GM19467 (cell line): ENCODE results near the gene HOXD12.

Experiments
- ATAC-seq: cut with Tn5 transposase; IDR thresholded peaks from one replicate; pipeline ENCODE4 v1.9.1; 2021; ENCODE audit warnings: mild to moderate bottlenecking, moderate library complexity; ENCODE audit not compliant: unreplicated experiment

Gene HOXD12

GRCh38 chr2:176080540-176081375 is 18.8 kb upstream of the HOXD12 start:
- ATAC-seq: no peak

GRCh38 chr2:176081376-176081836 is 18.2 kb upstream of the HOXD12 start:
- ATAC-seq: no peak

DNA sequence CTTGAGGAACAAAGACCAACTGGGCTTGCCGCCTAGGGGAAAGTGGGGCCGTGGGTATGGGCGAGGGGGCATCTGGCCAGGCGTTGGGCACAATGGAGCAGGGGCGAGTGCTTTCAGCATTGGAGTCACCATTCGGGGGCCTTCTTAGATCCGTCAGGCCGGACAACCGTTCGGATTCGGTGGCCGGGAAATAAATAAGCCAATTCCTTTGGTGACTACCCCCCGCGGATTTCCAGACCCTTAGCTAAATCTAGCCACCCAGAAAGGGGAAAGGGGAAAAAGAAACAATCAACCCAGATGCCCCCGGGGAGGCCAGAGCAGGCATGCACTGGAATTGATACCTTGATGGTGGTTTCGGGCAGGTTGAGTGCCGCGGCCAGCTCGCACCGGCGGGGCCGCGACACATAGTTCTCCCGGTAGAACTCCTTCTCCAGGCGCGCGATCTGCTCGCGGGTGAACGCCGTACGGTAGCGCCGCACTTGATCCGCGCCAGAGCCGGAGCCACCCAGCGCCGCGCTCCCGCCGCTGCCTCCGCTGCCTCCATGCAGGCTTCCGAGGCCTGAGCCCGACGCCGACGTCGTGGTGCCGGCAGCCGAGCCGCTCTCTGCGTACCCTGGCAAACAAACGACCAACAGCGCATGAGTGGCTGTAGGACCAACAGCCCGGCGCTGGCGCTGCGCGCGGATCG is 17.6 kb upstream of the HOXD12 start:
- ATAC-seq: no peak

GRCh38 chr2:176082525-176082823 is 17.1 kb upstream of the HOXD12 start:
- ATAC-seq: no peak

- ATAC-seq: no peak
Observed at GRCh38 chr2:176082824-176083751, 16.5 kb upstream of the HOXD12 start.

- ATAC-seq: no peak
Observed at GRCh38 chr2:176083796-176084261, 15.8 kb upstream of the HOXD12 start, which contains the start of gene EVX2. EVX2 (minus strand) TSS chr2:176083962; CDS start chr2:176083776, 186 bp downstream.

DNA sequence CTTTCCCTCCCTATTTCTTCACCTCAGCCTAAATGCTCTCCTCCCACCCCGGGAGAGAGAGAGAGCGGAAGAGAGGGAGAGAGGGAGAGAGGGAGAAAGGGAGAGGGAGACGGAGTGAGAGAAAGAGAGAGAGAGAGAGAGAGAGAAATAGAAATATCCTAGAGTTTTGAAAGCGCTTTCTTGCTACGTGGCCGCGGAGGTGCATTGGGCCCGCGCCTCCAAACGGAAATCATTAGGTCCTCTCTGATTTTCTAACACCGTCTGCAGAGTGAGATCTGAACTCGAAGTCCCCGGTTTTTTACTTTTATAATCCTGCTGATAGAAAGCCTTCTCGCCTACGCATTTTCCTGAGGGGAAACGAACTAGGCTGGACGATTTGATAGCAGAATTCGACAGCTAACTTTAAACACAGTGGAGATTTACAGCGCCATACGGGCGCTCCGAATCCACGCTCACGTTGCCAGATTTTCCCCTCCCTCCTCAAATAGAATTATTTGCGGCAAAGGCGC is 14.9 kb upstream of the HOXD12 start:
- no peak for ATAC-seq

GRCh38 chr2:176085120-176085788 is 14.3 kb upstream of the HOXD12 start:
- ATAC-seq: no peak

DNA sequence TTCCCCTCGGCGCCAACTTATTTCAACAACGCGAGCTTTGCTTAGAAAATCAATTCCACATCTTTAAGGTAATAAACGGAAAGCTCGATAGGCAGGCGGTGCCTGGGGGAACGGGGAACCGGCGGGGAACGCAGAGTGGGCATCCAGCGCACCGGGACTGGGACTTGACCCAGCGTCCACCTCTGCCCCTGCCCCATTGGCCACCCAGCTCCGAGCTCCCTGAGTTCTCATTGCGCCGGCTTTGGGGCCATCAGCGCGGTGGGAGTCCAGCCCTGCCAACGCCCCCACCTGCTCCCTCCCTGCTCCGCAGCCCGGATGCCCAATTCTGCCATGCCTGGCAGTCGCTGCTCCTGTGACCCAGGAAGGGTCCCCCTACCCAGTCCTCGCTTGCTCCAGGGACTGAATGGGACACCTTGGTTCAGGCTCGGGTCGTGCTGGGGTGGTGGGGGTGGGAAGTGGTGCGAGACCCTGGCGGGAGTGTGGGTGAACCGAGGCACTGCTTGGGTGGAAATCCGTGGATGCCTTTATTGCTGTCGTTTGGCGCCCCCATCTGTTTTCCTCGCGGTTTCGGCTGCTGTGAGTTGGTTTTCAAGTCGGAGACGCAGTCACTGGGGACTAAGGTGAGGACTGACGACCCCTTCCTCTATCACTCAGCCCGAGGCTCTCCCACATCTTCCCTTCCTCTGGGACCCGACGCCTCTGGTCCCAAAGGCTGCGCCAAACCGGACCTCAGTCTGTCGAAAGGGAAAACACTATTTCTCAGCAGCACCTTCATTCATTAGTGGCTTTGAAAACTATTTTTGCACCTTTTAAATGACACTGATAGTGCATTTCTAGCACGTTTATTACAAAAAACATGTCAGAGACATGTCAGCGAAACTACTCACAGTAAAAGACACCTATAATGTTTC is 13.5 kb upstream of the HOXD12 start:
- no peak for ATAC-seq

- ATAC-seq: no peak
Observed at GRCh38 chr2:176087330-176088047, 12.1 kb upstream of the HOXD12 start.

DNA sequence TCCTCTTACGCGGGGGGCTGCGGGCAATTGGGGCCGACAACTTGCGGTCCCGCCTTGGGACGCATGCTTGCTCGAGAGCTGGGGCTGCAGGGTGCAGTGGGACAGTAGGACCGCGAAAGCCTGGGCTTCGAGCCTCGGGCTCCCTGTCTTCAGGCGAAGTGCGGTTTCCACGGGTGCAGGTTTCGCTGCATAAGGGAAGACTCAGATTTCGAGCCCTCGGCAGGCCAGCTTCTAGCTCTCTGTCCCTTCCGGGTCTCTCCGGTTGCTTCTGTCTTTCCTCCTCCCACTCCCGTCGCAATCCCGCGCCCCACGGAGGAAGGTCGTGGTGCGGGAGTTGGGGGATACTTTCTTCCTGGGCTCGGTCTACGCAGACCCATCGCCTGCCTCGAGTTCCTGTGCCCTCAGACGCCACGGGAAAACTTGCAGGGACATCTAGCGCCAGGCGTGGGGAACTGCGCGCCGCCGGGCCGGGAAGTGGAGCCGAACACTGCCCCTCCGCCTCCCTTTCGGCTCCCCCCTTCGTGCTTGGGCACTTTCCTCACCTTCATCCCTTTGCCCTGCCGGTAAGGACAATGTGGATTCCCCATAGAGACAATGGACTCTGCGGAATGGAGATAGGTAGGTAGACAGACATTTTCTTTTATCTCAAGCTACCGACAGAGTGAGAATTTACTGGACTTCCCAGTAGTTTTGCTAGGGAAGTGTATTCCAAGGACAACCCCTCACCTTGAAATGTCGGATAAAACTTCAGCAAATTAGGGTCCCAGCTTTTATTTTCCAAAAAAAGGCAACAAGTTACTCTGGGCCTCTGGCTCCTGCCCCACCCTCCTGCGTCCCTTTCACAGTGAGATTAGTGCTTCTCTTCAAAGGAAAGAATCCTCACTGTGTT is 11.3 kb upstream of the HOXD12 start:
- no peak for ATAC-seq

GRCh38 chr2:176088937-176089842 is 10.4 kb upstream of the HOXD12 start:
- ATAC-seq: no peak

- ATAC-seq: no peak
Observed at GRCh38 chr2:176089843-176090395, 9.7 kb upstream of the HOXD12 start.

DNA sequence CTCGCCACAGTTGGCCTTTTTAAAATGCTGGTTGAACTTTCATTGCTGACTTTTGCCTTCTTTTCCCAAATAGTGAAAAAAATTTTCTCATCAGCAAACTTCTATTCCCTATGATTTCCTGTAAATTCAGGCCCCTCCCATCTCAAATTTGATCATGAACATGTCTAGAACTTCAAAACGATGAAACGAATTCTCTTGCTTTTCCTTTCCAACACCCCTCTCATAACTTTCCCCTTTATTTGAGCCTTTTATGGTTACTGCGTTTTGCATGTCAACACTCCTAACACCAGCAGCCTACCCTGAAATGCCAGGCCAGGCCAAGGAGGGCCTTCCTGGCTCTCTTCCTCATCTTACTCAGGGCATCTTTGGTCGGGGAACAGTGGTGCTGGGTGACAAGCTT is 8.7 kb upstream of the HOXD12 start:
- ATAC-seq: no peak

- no peak for ATAC-seq
Observed at GRCh38 chr2:176091329-176092258, 8.0 kb upstream of the HOXD12 start.
